ENCODE data around the gene MED27.

- no peak for TF ChIP-seq CTCF (conservative IDR thresholded peaks at IDR 0.05)
- no peak for TF ChIP-seq ZFX (IDR thresholded peaks at IDR 0.05)
Observed at GRCh38 chr9:131891598-131891997, 188.1 kb downstream of the MED27 start.

Data from C4-2B (cell line).